Measurements from ENCODE around the gene LMTK3.

DNA sequence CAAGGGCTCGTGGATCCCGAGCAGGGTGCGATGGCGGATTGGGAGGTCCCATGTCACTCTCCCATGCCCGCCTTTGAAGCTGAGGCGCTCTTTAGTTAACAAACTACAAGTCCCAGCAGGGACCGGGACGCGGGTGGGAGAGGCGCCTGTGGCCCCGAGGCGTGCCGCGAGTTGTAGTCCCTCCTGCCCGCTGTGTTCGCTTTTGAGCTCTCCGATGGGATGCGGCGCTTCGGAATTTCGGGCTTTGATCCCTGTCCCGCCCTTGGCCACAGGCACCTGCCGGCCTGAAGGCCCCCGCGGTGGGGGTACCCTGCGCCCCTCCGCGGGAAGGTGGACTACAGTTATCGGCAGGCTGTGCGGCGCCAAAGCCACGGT, 31.5 kb downstream of the LMTK3 start:
- TF ChIP-seq, protein P1, sequence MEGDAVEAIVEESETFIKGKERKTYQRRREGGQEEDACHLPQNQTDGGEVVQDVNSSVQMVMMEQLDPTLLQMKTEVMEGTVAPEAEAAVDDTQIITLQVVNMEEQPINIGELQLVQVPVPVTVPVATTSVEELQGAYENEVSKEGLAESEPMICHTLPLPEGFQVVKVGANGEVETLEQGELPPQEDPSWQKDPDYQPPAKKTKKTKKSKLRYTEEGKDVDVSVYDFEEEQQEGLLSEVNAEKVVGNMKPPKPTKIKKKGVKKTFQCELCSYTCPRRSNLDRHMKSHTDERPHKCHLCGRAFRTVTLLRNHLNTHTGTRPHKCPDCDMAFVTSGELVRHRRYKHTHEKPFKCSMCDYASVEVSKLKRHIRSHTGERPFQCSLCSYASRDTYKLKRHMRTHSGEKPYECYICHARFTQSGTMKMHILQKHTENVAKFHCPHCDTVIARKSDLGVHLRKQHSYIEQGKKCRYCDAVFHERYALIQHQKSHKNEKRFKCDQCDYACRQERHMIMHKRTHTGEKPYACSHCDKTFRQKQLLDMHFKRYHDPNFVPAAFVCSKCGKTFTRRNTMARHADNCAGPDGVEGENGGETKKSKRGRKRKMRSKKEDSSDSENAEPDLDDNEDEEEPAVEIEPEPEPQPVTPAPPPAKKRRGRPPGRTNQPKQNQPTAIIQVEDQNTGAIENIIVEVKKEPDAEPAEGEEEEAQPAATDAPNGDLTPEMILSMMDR (IDR thresholded peaks at IDR 0.05; ENCODE audit: insufficient read depth, low read length), result no peak
- TF ChIP-seq REST (IDR thresholded peaks at IDR 0.05; ENCODE audit: insufficient replicate concordance, low read depth) (no peak), POLR2AphosphoS5 (IDR thresholded peaks at IDR 0.05; ENCODE audit: low read depth) (no peak; the same call in 1 of the 2 replicates), GABPA (IDR thresholded peaks at IDR 0.05; ENCODE audit: low read depth) (no peak)
